GM23248 (cell line): ENCODE measurements around the gene NUCB1.

Experiments used
- EZH2 ChIP-seq: fragments of 200-600 bp; sonication (generic); IDR thresholded peaks from 2 replicates; pipeline ENCODE4 v1.6.1; 2018; ENCODE audit warnings: antibody characterized with exemption, mild to moderate bottlenecking; ENCODE audit not compliant: insufficient read depth, poor library complexity, severe bottlenecking
- EZH2phosphoT487 ChIP-seq: fragments of 200-600 bp; sonication (generic); IDR thresholded peaks from 2 replicates; pipeline ENCODE4 v1.6.1; 2018; ENCODE audit warnings: antibody characterized with exemption, moderate library complexity, mild to moderate bottlenecking, low read depth; ENCODE audit not compliant: insufficient read depth

- TF ChIP-seq EZH2 = no peak
- TF ChIP-seq EZH2phosphoT487 = no peak
These were observed 22.7 kb downstream of the NUCB1 start for GRCh38 chr19:48922548-48923490.
